H1 (cell line): ENCODE measurements around the gene CDKN3. TPM values are rescaled to one million over a fixed set of nuclear protein-coding genes. Genes with fewer than 3 reads are reported as not detected.

Experiments used
- CTCF ChIA-PET: fragments of 300-600 bp; sonication (Branson Sonifier 250); formaldehyde crosslinking; loops from one replicate; lab custom pipeline; 2021; ENCODE audit not compliant: partially characterized antibody; lab: Charles Lee
- POLR2A ChIA-PET: fragments of 300-600 bp; sonication (Branson Sonifier 250); formaldehyde crosslinking; loops from one replicate; lab custom pipeline; 2021; ENCODE audit warnings: inconsistent platforms; ENCODE audit not compliant: partially characterized antibody; lab: Charles Lee
- DNase-seq, 2 experiments: peaks; one replicate each; pipeline versions ENCODE4 v3.0.0 to v3.0.0-alpha.2; 2010 to 2022; ENCODE audit warnings: low spot score in 2 of 2, low read depth in 1 of 2, mixed read lengths in 1 of 2
- FAIRE-seq: peaks from 2 replicates; lab custom pipeline; 2011; peaks lifted over from hg19 to GRCh38; lab: Jason Lieb, UNC
- H2AFZ ChIP-seq: 2 replicates; pipeline ENCODE4 v1.8.1; 2012; ENCODE audit warnings: low read length, inconsistent platforms
- H2AK5ac ChIP-seq: 2 replicates; pipeline ENCODE4 v1.6.1; 2013; ENCODE audit warnings: low read depth, low read length
- H2BK120ac ChIP-seq: replicated peaks from 2 replicates; pipeline ENCODE3; 2013; ENCODE audit warnings: low read depth, low read length, inconsistent platforms
- H2BK12ac ChIP-seq: 2 replicates; pipeline ENCODE4 v1.6.1; 2013; ENCODE audit warnings: low read depth, low read length
- H2BK15ac ChIP-seq: 2 replicates; pipeline ENCODE4 v1.6.1; 2013; ENCODE audit warnings: low read length
- H2BK20ac ChIP-seq: 2 replicates; pipeline ENCODE4 v1.6.1; 2013; ENCODE audit warnings: low read length
- H2BK5ac ChIP-seq: 2 replicates; pipeline ENCODE4 v1.6.1; 2013; ENCODE audit warnings: low read depth, low read length
- H3K14ac ChIP-seq: 2 replicates; pipeline ENCODE4 v1.6.1; 2013; ENCODE audit warnings: inconsistent platforms; ENCODE audit not compliant: insufficient read length
- H3K18ac ChIP-seq: 2 replicates; pipeline ENCODE4 v1.6.1; 2013; ENCODE audit warnings: low read length; ENCODE audit errors: extremely low read depth
- H3K23ac ChIP-seq: 2 replicates; pipeline ENCODE4 v1.6.1; 2013; ENCODE audit warnings: inconsistent platforms; ENCODE audit not compliant: insufficient read length
- H3K23me2 ChIP-seq: 2 replicates; pipeline ENCODE4 v1.6.1; 2013; ENCODE audit warnings: low read depth, low read length
- H3K27ac ChIP-seq: 2 replicates; pipeline ENCODE4 v1.6.1; 2011; ENCODE audit warnings: low read depth, low read length, inconsistent platforms
- H3K27me3 ChIP-seq, 4 experiments: replicated peaks in 1 of 4; 1 replicate in 1 of 4; 2 replicates in 3 of 4; pipeline versions ENCODE4 v1.6.1 to v1.8.1; 2011 to 2013; ENCODE audit warnings: low read length in 3 of 4, mild to moderate bottlenecking in 3 of 4, inconsistent platforms in 2 of 4, mixed read lengths in 2 of 4, moderate library complexity in 1 of 4; ENCODE audit not compliant: control insufficient read depth in 3 of 4, insufficient read depth in 3 of 4; ENCODE audit errors: extremely low read depth in 1 of 4
- H3K36me3 ChIP-seq, 4 experiments: 2 replicates each; pipeline versions ENCODE4 v1.6.1 to v1.8.1; 2011 to 2013; ENCODE audit warnings: mild to moderate bottlenecking in 4 of 4, low read length in 3 of 4, moderate library complexity in 2 of 4, control low read depth in 1 of 4, inconsistent platforms in 1 of 4; ENCODE audit not compliant: insufficient read depth in 4 of 4, control insufficient read depth in 2 of 4
- H3K4ac ChIP-seq: replicated peaks from 2 replicates; pipeline ENCODE3; 2013; ENCODE audit warnings: low read length, low read depth, mixed read lengths, inconsistent platforms; ENCODE audit not compliant: insufficient read length
- H3K4me1 ChIP-seq, 4 experiments: replicated peaks in 1 of 4; 1 replicate in 1 of 4; 2 replicates in 3 of 4; pipeline versions ENCODE4 v1.6.1 to v1.8.1; 2011 to 2013; ENCODE audit warnings: low read length in 3 of 4, inconsistent platforms in 2 of 4, mixed read lengths in 1 of 4; ENCODE audit not compliant: insufficient read depth in 4 of 4, control insufficient read depth in 3 of 4
- H3K4me2 ChIP-seq, 2 experiments: 2 replicates each; pipeline versions ENCODE4 v1.6.1 to v1.8.1; 2011 to 2013; ENCODE audit warnings: low read depth in 2 of 2, low read length in 2 of 2, control low read depth in 1 of 2, inconsistent platforms in 1 of 2, mild to moderate bottlenecking in 1 of 2; ENCODE audit not compliant: insufficient read depth in 1 of 2
- H3K4me3 ChIP-seq, 4 experiments: fragments of 200-600, 300-600 bp in 1 of 4; sonication (generic), shearing (Covaris generic), sonication (Bioruptor Twin) in 1 of 4; 2 replicates each; pipeline versions ENCODE4 v1.5.1 to v1.8.1; 2011 to 2016; ENCODE audit warnings: low read length in 4 of 4, low read depth in 3 of 4, control low read depth in 2 of 4, inconsistent platforms in 2 of 4, mild to moderate bottlenecking in 2 of 4, mixed read lengths in 1 of 4, moderate library complexity in 1 of 4; ENCODE audit not compliant: insufficient read depth in 2 of 4; ENCODE audit errors: extremely low read depth in 1 of 4
- H3K56ac ChIP-seq: replicated peaks from 2 replicates; pipeline ENCODE3; 2013; ENCODE audit warnings: low read depth, mild to moderate bottlenecking, mixed read lengths, low read length, inconsistent platforms; ENCODE audit not compliant: insufficient read length
- H3K79me1 ChIP-seq: 2 replicates; pipeline ENCODE4 v1.6.1; 2013; ENCODE audit warnings: low read depth, low read length, control low read depth
- H3K79me2 ChIP-seq, 2 experiments: 2 replicates each; pipeline versions ENCODE4 v1.6.1 to v1.8.1; 2012 to 2013; ENCODE audit warnings: low read length in 2 of 2, mild to moderate bottlenecking in 2 of 2, inconsistent platforms in 1 of 2; ENCODE audit not compliant: insufficient read depth in 2 of 2, control insufficient read depth in 1 of 2
- H3K9ac ChIP-seq, 4 experiments: replicated peaks in 1 of 4; 1 replicate in 1 of 4; 2 replicates in 3 of 4; pipeline versions ENCODE4 v1.6.1 to v1.8.1; 2011 to 2013; ENCODE audit warnings: low read depth in 3 of 4, low read length in 3 of 4, control low read depth in 2 of 4, mild to moderate bottlenecking in 2 of 4, moderate library complexity in 2 of 4, inconsistent platforms in 1 of 4; ENCODE audit errors: extremely low read depth in 1 of 4
- H3K9me3 ChIP-seq, 2 experiments: 2 replicates each; pipeline versions ENCODE4 v1.6.1 to v1.8.1; 2012 to 2013; ENCODE audit warnings: mild to moderate bottlenecking in 2 of 2, moderate library complexity in 2 of 2, control low read depth in 1 of 2, inconsistent platforms in 1 of 2, low read depth in 1 of 2, low read length in 1 of 2, mixed read lengths in 1 of 2; ENCODE audit not compliant: insufficient read depth in 2 of 2
- H4K20me1 ChIP-seq, 2 experiments: replicated peaks in 1 of 2; 2 replicates each; pipeline versions ENCODE3 to v1.8.1; 2011 to 2013; ENCODE audit warnings: inconsistent platforms in 2 of 2, low read length in 2 of 2, mild to moderate bottlenecking in 1 of 2; ENCODE audit not compliant: insufficient read depth in 2 of 2, control insufficient read depth in 1 of 2
- H4K5ac ChIP-seq: 2 replicates; pipeline ENCODE4 v1.6.1; 2013; ENCODE audit warnings: low read length, low read depth, mixed read lengths, inconsistent platforms; ENCODE audit not compliant: insufficient read length
- H4K8ac ChIP-seq: 2 replicates; pipeline ENCODE4 v1.8.0; 2013; ENCODE audit warnings: mild to moderate bottlenecking, moderate library complexity, low read length, inconsistent platforms; ENCODE audit not compliant: insufficient read depth; ENCODE audit errors: extremely low read depth
- H4K91ac ChIP-seq: replicated peaks from 2 replicates; pipeline ENCODE3; 2013; ENCODE audit warnings: low read length, mixed read lengths, inconsistent platforms; ENCODE audit not compliant: insufficient read length
- GTF2F1 ChIP-seq: IDR thresholded peaks from 2 replicates; pipeline ENCODE4 v1.6.1; 2012; ENCODE audit warnings: low read depth, low read length, improper control_type of control experiment, borderline replicate concordance
- TEAD4 ChIP-seq: IDR thresholded peaks from 2 replicates; pipeline ENCODE4 v1.6.1; 2012; ENCODE audit warnings: low read depth, low read length, inconsistent platforms, mixed read lengths
- YY1 ChIP-seq: IDR thresholded peaks from 2 replicates; pipeline ENCODE4 v1.6.1; 2011; ENCODE audit warnings: low read depth, mild to moderate bottlenecking, low read length
- WGBS, 2 experiments: shearing (Covaris generic) in 1 of 2; methylation state at CpG; one replicate each; pipeline versions ENCODE4 v1.1.6 to v1.1.7; 2013 to 2015; ENCODE audit warnings: low lambda C conversion rate in 2 of 2, mixed read lengths in 2 of 2, inconsistent platforms in 1 of 2, low coverage in 1 of 2, missing lambda C conversion rate in 1 of 2; ENCODE audit not compliant: insufficient replicate concordance in 2 of 2, insufficient coverage in 1 of 2, insufficient read length in 1 of 2; ENCODE audit errors: extremely low coverage in 1 of 2, missing lambda C conversion rate in 1 of 2; 5-methylcytosine and 5-hydroxymethylcytosine counted together
- polyA plus RNA-seq, 7 experiments: library from polyadenylated mRNA; depleted of rRNA in 3 of 7; stranded (reverse) in 5 of 7; unstranded in 2 of 7; fragments of >200 nt in 5 of 7; fragments of 200-250 nt in 2 of 7; gene quantifications; 1 replicate in 5 of 7; 2 replicates in 1 of 7; 4 replicates in 1 of 7; pipeline versions ENCODE4 v1.2.1 to v1.2.3, GENCODE V29; 2011 to 2013; ENCODE audit warnings: missing spikeins in 2 of 7, mixed read lengths in 2 of 7
- total RNA-seq: library from RNA; stranded (reverse); fragmentation: NEBNext Ultra II Directional; extraction: Animal tissue kit (Norgen Biotek cat#: 25700); gene quantifications from 2 replicates; pipeline ENCODE4 v1.2.1, GENCODE V29; 2021

Gene CDKN3
- total and polyA plus RNA-seq, 2 of the 8 experiments (the other 6 are each of a cell fraction or from before 2014, with no cell fraction given), result 43.5 to 48.3 TPM

- ChIA-PET CTCF (interaction anchor here (0.6 to 1.5 kb wide), 3 partner anchors 10 to 306 kb away, joined by 4 to 5 read pairs (median 5); no protein-coding TSS in a partner anchor), POLR2A (interaction anchor here (0.9 kb wide), 1 partner anchor 44 kb away, joined by 3 read pairs; no protein-coding TSS in a partner anchor)
- H2AFZ ChIP-seq, result no peak overlapping the region
- no peaks in the 10 kb centered on the region for H3K23me2 ChIP-seq
- no peak overlapping the region for H3K14ac ChIP-seq
- H2BK20ac ChIP-seq, result no peak overlapping the region
- no peaks in the 10 kb centered on the region for H3K4me1 ChIP-seq
- no peak overlapping the region for H2BK12ac ChIP-seq
- no peak overlapping the region for H3K4me2 ChIP-seq
- H2AK5ac ChIP-seq, result no peak overlapping the region
- FAIRE-seq (no peak), DNase-seq (no peak)
- 87% methylated on average over 4 of the region's 4 CpGs; no CpG with 5 or more reads in 1 of the 2 experiments for WGBS, 2 experiments
- H3K4ac ChIP-seq, result no peak overlapping the region
- H4K20me1 ChIP-seq, result no peaks in the 10 kb centered on the region
- no peak overlapping the region for H2BK5ac ChIP-seq
- no peak overlapping the region for H3K18ac ChIP-seq
- H3K56ac ChIP-seq, result no peak overlapping the region
- H4K5ac ChIP-seq, result no peak overlapping the region
- no peaks in the 10 kb centered on the region for H3K36me3 ChIP-seq
- H3K9ac ChIP-seq, result no peak overlapping the region
- TF ChIP-seq TEAD4 (no peak), YY1 (no peak), GTF2F1 (no peak)
- H3K23ac ChIP-seq, result no peak overlapping the region
- no peak overlapping the region for H3K4me3 ChIP-seq
- H3K27me3 ChIP-seq, result no peaks in the 10 kb centered on the region
- H4K91ac ChIP-seq, result no peak overlapping the region
- no peak overlapping the region for H4K8ac ChIP-seq
- H2BK120ac ChIP-seq, result no peak overlapping the region
- H3K79me1 ChIP-seq, result no peaks in the 10 kb centered on the region
- H2BK15ac ChIP-seq, result no peak overlapping the region
- no peaks in the 10 kb centered on the region for H3K79me2 ChIP-seq
- H3K27ac ChIP-seq, result no peak overlapping the region
- H3K9me3 ChIP-seq, result no peaks in the 10 kb centered on the region
These were observed 13.0 kb upstream of the CDKN3 start for GRCh38 chr14:54383835-54384234.
